GM18858 (cell line): ENCODE measurements around the gene GRIK3.

Source experiments
- ATAC-seq: cut with Tn5 transposase; IDR thresholded peaks from one replicate; pipeline ENCODE4 v1.9.1; 2021; ENCODE audit not compliant: unreplicated experiment

GRIK3 gene

GRCh38 chr1:36982709-36983108 lies 51.6 kb downstream of the GRIK3 start:
- no peak for ATAC-seq

DNA sequence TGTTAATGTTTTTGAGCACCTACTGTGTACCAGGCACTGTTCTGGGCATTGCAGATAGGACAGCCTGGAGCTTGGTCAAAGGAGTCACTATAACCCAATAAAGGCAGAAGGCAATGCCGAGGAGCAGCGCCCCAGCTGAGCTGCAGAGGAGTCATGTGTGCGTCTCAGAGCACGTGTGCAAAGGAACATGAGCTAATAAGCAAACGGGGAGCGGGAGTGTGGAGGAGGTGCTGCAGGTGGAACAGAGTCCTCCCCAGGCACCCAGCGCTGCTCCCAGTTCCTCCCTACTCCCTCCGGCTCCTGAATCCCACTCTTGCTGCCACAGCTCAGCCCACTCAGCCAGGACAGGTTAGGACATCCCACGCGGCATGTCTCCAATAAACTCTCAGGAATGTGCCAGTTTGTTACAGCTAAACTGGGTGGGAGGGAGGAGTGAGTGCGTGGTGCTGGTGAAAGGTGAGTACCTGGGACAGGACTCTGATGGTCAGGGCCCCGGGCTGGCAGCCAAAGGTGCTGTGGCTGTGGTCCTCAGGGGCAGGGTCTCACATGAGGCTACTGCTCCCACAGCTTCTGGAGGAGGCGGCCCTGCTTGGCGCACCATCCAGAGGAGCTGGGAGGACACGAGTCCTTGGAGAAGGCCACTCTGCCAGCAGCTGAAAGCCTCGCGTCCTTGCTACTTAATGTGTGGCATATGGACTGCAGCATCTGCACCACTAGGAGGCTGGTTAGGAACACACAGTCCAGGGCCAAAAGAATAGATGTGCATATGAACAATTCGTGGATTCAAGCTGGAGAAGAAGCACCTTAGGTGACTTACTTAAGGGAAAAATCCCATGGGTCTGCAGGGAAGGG lies 52.3 kb downstream of the GRIK3 start:
- ATAC-seq, result no peak

GRCh38 chr1:36981126-36981525 lies 53.2 kb downstream of the GRIK3 start:
- ATAC-seq, result no peak

GRCh38 chr1:36977731-36978406 lies 56.4 kb downstream of the GRIK3 start:
- no peak for ATAC-seq

- ATAC-seq, result no peak
Observed at GRCh38 chr1:36975642-36976041, 58.7 kb downstream of the GRIK3 start.

DNA sequence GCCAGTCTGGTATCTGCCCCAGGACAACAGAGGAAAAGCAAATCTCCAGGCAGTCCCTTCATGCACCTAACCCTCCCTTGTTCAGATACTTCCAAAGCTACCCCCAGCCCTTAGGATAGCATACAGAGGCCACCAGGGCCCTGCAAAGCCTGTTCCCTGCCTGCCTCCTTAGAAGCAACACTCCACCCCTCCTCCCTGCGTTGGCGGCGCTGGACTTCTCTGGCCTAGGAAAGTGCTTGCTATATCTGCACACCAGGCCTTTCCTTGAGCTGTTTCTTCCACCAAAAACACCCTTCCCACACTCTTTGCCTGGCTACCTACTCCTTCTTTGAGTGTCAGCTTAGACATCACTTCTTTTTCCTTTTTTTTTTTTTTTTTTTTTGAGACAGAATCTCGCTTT lies 61.3 kb downstream of the GRIK3 start:
- ATAC-seq, result no peak

DNA sequence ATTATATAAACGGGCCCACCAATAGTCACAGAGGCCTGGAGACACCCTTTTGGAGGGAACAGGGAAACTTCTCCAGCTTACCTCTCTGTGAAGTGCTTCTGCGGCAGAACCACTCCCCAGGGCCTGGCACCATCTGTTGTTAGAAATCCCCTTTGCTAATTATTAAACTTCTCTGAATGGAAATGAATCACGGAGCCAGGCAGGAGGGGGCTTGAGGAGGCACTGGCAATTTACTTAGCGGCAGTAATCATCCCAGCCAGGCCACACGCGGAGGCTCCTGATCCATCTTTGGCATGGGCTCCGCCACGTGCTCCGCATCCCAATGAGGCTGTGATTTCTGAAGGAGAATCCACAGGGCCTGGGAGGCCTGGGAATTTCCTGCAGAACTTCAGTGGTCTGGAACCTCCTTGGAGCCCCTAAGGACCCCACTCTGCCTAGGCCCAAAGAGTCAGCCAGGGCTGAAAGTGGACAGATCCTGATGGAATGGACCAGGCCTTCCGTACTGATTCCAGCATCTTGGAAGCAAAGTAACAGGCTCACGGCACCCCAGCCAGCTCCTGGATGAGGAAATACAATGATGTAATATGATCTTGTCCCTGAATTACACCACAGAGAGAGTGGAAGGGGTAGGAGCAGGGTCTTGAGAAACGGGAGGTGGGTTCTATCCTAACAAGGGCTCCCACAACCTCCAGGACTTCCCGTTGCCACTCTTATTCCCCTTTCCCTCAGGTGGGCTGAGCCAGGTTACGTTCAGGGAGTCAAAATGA lies 62.3 kb downstream of the GRIK3 start:
- no peak for ATAC-seq

DNA sequence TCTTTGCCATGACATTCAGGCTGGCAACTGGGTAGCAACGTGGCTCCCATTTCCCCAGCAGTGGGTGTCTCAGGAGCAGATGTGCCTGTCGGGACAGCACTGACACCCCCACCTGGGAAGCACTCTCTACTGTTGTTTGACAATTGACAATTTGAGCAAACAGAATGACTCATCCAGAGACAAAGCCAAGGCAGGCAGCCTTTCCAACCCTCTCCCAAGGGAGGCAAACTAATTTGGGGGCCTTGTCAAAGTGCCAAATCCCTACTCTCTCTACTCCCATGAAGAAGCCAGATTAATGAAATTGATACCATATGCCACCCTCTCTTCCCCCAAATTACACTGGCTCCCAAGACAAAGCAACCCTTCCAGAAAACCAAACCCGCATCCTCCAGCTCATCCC lies 65.6 kb downstream of the GRIK3 start:
- ATAC-seq, result no peak

- no peak for ATAC-seq
Observed at GRCh38 chr1:36966242-36966641, 68.1 kb downstream of the GRIK3 start.

GRCh38 chr1:36965275-36966159 lies 68.8 kb downstream of the GRIK3 start:
- ATAC-seq, result no peak

DNA sequence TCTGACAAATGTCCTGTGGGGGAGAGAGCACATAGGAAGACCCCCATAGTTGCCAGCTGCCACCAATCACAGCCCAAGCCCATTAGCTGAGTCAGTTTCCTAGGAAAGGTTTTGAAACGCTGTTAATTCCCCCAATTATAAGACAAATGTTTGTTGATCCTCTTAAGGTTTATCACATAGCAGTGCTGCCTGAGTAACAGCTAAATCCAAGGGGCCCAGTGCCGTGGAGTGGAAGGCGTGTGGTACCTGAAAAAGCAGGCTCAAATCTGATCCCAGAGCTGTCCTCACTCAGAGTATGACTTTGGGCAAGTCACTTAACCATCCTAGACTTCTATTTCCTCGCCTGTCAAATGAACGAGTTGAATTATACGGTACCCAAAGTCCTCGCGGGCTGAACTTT lies 69.5 kb downstream of the GRIK3 start:
- no peak for ATAC-seq

DNA sequence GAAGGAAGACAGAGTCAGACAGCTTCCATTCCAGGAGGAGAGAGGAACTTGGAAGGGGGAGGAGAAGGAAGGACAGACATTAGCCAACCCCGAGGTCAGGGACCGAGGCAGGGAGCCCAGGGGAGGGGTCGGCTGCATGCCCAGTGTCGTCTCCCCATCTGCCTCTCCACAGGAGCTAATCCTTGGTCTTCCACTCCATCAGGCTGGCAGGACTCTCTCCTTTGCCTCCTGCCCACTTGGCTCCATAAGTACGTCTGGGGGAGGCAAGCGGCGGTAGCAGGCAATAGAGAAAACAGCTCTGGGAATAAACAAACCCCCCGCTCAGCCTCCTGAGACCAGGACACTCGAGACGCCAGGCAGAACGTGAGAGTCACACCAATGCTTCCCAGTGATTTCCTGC lies 71.3 kb downstream of the GRIK3 start:
- no peak for ATAC-seq

DNA sequence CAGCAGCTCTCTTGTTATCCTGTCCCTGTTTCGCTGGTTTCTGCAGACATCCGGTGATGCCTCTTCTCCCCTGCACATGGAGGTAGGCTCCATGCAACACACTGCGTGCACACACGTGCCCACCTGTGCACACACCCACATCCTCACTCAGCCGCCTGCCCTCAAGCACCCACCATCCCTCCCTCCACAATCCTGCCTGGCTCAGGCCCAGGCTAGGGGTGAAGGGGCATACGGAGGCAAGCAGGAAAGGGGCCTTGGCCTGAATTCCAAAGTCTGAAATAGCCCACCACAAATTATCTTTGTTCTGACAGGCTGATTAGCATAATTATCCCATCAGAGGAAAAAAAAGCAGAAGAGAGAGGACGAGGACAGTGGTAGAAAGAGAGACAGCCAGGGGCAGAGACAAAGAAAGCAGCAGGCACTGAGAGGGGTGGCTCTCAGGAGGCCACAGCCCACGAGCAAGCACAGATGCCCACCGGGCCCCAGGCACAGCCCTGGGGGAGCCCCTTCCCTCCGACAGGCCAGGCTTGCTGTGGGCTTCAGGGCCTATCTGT lies 73.2 kb downstream of the GRIK3 start:
- no peak for ATAC-seq

- ATAC-seq, result no peak
Observed at GRCh38 chr1:36956570-36956969, 77.7 kb downstream of the GRIK3 start.

GRCh38 chr1:36955016-36955415 lies 79.3 kb downstream of the GRIK3 start:
- no peak for ATAC-seq

DNA sequence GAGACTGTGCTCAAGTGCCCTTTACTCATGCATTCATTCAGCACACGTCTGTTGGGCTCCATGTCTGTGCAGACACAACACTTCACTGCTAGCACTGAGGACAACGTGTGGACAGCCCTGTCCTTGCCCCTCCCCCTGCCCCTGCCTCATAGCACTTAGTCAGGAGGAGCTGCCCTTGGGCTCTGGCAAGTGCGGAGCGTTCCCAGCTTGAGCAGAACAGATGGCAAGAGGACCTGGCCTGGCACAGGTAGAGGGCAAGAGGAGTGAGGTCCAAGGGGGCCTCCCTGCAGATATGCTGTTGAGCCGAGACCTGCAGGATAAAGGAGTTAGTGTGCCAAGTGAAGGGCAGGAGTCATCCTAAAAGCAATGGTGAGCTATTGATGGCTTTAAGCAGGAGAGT lies 81.3 kb downstream of the GRIK3 start:
- no peak for ATAC-seq

GRCh38 chr1:36951761-36952160 lies 82.6 kb downstream of the GRIK3 start:
- ATAC-seq, result no peak

DNA sequence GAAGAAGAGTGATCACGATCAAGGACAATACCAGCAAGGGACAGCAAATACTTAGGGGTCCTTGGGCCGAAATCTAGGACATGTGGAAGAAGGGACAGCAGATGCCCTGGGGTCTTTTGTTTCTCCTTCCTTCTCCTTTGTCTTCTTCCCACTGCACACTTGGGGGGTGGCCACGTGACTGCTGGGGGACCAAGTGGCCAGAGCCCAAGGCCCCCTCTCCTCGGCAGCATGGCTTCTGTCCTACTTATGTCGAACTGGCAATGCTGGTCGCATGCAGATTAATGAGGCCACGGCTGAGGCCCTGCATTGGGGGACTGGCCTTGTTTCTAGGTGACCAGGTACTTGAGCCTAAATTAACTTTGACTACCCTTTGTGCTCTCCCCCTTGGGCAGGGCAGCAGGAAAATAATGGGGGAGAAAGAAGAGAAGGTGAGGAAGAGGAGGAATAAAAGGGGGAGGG lies 83.0 kb downstream of the GRIK3 start:
- no peak for ATAC-seq

GRCh38 chr1:36950604-36951291 lies 83.6 kb downstream of the GRIK3 start:
- no peak for ATAC-seq

GRCh38 chr1:36948606-36949005 lies 85.7 kb downstream of the GRIK3 start:
- no peak for ATAC-seq
